HG02571 (cell line): ENCODE data around the gene MAST3.
"Not testable (repeated sequence)": the region's sequence is repeated elsewhere in the genome, so short reads cannot be mapped to it uniquely, and the experiment has no call there.

Source experiments
- ATAC-seq: cut with Tn5 transposase; IDR thresholded peaks from one replicate; pipeline ENCODE4 v1.9.1; 2021; ENCODE audit warnings: mild to moderate bottlenecking, moderate library complexity; ENCODE audit not compliant: unreplicated experiment

The MAST3 gene

DNA sequence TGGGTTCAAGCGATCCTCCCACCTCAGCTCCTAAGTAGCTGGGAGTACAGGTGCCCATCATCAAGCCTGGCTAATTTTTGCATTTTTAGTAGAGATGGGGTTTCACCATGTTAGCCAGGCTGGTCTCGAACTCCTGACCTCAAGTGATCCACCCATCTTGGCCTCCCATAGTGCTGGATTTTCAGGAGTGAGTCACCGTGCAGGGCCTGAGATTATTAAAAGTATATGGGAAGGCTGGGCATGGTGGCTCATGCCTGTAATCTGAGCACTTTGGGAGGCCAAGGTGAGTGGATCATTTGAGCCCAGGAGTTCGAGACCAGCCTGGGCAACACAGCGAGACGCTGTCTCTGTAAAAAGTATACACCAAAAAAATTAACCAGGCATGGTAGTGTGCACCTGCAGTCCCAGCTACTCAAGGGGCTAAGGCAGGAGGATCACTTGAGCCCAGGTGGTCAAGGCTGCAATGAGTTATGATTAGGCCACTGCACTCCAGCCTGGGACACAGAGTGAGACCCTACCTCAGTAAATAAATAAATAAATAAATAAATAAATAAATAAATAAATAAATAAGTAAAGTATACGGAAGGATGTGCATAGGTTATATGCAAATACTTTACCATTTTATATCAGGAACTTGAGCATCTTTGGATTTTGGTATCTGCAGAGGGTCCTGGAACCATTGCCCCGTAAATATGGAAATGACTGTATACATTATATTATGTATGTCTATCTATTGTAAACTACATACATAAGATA, 11.7 kb upstream of the MAST3 start:
- no peak for ATAC-seq

DNA sequence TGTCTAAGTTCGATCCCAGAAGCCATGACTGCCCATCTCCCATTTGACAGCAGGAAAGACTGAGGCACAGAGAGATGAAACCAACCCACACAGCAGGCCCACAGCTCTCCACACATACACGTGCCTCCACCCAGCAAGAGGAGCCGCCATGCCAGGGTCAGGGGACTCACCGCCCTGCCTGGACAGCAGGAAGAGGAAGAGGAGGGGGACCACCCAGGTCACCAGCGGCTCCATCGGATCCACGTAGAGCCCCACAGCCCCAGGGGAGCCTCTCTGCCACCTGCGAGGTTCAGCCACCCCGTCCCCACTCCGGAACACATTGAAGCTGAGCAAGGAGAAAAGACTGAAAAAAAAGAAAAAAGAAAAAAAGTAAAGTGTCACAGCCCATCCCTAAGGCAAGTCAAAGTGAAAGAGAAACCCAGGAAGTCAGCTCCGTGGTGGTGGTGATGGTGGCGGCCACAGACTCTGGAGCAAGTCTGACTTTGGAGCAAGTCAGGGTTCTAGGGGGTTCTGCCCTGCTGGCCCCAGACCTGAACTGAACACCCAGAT, 10.9 kb upstream of the MAST3 start, which contains the start of gene IL12RB1:
Gene IL12RB1, minus strand, starts transcription at position 345 of the 549 bp plus-strand sequence. Its CDS starts 111 bp downstream, at position 234.
- no peak for ATAC-seq

DNA sequence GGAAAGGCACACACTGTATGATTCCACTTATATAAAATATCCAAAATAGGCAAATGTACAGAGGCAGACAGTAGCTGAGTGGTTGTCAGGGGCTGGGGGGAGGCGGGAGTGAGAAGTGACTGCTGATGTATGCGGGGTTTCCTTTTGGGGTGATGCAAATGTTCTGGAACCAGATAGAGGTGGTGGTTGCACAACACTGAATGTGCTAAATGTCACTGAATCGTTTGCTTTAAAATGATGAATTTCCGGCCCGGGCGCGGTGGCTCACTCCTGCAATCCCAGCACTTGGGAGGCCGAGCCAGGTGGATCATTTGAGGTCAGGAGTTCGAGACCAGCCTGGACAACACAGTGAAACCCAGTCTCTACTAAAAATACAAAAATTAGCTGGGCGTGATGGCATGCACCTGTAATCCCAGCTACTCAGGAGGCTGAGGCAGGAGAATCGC, 8.5 kb upstream of the MAST3 start:
- not testable (repeated sequence) for ATAC-seq

DNA sequence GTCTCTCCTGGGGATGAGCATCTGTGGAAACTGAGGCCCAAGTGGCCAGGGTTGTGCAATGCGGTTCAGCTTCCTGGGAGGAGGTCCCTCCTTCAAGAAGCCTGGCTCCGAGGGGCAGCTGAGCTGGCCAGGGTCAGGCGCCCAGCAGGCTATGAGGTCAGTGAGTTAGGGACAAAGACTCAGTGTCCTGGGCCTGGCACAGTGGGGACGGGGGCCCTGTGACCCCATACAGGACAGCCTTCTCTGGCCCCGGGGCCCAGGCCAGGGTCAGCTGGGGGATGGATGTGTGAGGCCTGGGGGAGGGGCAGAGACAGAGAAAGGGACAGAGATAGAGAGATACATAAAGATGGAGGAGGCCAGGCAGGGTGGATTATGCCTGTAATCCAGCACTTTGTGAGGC, 7.9 kb upstream of the MAST3 start:
- no peak for ATAC-seq

DNA sequence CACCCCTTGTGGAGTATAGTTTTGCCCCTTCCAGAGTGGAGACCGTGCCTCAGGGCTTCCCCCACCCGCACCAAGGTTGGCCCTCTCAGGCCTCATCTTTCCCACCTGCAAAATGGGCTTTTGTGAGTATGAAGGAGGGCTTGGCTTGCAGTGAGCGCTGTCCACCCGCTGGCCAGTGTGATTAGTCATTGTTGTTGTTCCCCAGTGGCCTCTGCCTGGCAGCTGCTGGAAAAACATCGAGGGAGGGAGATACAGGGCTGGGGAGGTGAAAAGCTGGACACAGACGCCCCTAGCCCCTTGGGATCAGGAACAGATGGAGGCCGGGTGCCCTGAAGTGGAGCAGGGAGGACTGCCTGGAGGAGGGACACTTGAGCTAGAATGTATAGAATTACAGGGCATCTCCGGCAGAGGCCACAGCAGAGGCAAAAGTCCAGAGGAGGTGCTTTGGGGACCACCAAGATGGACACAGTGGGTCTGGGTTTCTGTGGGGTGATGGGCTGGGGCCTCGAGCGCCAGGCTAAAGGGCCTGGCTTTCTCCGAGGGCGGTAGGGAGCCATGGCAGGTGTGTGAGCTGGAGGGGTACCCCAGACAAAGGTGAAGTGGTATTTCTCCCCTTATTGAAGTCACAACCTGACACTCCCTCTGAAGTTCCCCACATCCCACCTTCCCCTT, 6.9 kb upstream of the MAST3 start:
- no peak for ATAC-seq

DNA sequence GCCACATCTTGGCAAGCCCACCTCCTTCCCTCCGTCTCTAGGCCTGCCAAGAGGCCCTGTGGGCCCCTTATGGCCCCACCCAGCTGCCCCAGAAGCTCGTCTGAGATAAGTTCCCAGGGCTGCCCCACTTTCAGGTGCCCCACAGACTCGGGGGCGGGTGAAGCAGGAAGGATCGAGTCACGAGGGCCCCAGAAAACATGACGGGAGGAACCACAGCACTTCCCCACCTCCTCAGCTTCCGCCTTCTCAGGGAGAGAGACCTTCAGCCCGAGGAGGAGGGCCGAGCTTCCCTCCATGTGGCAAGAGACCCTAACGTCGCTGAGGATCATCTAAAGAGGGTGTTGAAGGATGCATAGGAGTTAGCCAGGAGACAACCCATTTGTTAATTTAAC, 6.4 kb upstream of the MAST3 start:
- ATAC-seq = no peak

DNA sequence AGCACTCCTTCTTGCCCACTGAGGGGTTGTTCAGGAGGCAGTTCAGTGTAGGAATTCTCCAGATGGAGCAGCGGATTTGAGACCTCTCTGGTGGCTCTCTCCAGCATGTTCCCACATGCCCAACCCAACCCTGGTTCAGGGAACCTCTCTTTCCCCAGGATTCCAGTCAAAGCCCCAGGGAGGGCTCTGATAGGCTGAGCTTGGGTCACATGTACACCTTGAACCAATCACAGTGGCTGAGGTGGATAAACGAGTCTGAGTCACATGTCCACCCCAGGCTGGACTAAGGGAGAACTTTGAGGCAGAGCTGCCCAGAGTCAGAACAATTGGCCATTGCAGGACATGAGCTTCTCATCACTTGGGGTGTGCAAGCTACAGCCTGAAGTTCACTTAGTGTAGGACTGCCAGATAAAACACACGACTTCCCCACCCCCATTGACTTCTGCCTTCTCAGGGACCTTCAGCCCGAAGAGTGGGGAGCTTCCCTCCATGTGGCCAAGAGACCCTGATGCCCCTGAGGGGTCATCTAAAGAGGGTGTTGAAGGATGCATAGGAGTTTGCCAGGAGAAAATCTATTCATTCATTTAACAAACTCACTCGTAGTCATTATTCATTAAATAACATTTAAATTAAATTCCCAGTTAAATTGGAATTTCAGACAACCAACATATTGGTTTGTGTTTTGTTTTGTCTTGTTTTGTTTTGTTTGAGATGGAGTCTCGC, 4.0 kb upstream of the MAST3 start:
- no peak for ATAC-seq

DNA sequence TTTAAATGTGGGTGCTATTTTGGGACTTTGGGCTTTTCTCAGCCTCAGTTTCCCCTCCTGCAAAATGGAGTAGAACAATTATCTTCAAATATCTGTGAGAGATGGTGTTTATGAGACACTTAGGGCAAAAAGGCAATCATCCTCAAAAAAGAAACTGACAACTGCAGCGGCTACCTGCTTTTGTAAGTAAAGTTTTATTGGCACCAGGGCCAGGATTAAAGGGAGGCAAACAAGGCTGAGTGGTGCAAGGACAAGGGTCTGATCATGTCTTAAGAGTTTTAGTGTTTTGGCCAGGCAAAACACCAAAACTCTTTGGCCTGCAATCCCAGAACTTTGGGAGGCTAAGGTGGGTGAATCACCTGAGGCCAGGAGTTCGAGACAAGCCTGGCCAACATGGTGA, 1.3 kb upstream of the MAST3 start:
- ATAC-seq = no peak

DNA sequence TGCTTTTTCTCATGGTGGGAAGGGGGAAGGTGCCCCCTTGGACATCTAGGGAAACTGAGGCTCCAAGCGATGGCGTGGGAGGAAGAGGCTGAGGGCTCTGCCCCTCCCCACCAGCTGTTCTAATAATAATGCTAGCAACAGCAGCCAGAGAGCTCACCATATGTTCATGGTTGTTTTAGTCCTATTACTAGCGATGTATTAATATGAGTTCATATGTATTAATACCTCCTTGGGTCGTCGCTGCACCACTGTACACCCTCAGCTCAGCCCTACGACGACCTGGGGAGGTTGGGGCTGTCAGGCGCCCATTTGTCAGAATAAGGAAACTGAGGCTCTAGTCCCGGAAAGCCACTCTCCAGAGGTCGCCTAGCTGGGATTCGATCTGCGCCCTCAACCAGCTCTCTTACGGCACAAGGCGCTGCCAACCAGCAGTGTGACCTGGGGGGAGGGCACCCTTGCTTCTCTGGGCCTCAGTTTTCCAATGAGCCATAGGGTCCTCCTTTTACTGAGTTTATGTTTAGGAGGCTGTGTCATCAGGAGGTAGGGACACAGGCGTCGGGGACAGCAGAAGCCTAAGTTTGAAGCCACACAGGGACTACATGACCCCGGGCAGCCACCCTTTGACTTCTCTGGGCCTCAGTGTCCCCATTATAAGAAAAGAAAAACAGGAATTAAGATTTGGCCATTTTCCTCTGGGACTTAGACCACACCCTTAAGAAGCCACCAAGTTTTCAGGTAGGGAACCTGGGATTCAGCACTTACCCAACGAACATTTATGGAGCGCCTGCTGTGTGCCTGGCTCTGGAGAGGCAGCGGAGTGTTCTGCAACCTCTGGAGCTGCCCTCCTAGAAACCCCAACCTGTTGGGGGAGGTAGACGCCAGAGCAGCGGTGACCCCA, 664 bp downstream of the MAST3 start:
- no peak for ATAC-seq

DNA sequence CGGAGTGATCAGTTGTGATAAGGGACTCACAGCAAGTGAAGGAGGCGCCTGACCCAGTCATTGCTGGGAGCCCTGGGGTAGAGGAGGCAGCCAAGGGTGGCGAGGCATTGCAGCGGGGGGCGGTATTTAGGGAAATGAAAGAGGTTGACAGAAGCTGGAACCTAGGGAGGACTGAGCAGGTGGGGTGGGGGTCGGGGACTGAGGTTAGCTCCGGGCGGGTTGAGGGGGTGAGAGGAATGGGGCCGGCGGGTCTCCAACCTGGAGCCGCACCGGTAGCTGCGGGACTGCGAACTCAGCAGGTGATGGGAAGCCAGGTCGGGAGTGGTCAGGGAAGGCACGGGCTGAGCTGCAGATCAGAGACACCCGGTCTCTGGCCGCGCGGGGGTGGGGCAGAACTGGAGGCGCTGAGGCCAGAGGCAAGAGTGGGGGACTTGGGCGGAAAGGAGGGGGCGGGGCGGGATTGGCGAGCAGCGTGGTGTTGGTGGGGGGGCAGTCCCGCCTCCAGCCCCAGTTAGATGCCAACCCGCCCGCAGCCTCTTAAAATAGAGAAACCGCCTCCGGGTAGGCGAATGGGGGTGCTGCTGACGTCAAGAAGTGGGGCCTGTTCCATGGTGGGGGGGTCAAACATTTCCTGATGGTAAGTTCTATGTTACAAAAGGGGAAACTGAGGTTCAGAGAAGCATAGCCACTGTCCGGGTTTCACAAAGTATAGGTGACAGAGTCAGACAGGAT, 1.5 kb downstream of the MAST3 start:
- no peak for ATAC-seq

DNA sequence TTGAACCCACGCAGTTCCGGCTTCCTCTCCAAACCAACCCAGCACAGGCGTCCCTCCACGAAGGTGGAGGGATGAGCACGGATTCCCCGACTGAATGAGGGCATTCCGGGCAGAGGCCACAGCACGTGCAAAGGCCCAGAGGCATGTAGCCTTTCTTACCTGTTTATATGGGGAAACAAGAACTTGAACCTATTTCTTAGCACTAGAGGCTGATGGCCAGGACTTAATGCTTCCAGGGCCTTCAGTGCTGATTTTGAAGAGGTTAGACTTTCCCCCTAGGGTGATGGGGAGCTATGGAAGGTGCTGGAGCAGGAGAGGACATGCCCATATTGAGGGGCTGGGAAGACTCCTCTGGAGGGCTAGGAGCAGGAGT, 2.0 kb downstream of the MAST3 start:
- no peak for ATAC-seq

DNA sequence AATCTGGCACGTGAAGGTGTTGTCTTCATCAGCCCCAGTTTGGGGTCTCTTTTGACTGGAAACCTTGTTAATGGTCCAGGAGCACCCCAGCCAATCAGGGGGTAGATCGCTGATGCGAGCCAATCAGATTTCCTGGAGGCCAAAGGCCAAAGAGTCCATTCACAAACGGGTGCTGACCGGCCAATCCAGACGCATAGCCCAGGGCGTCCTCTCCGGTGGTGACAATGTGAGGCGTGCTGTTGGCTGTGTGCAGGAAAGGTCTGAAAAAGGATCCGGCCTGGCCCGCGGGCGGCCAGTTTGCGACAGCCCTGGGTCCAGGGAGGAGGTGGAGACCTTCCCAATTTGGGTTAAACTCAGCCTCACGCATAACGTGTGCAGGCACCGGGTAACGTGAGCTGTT, 3.1 kb downstream of the MAST3 start:
- no peak for ATAC-seq

DNA sequence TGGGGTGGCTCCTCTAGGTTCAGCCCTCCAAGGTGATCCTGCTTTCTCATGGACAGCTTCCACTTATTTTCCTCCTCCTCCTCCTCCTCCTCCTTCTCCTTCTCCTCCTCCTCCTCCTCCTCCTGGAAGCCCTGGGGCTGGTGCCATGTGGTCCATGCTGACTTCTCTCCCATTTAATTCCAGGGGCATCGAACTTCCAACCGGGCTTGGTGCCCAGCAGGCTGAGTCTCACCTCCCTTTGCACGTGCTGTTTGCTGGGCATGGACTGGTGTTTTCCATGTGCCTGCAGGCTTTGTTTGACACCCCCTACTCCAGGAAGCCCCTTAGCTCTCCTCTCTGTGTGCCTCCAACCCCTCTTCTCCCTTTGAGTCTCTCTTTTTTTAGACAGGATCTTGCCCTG, 3.7 kb downstream of the MAST3 start:
- no peak for ATAC-seq

DNA sequence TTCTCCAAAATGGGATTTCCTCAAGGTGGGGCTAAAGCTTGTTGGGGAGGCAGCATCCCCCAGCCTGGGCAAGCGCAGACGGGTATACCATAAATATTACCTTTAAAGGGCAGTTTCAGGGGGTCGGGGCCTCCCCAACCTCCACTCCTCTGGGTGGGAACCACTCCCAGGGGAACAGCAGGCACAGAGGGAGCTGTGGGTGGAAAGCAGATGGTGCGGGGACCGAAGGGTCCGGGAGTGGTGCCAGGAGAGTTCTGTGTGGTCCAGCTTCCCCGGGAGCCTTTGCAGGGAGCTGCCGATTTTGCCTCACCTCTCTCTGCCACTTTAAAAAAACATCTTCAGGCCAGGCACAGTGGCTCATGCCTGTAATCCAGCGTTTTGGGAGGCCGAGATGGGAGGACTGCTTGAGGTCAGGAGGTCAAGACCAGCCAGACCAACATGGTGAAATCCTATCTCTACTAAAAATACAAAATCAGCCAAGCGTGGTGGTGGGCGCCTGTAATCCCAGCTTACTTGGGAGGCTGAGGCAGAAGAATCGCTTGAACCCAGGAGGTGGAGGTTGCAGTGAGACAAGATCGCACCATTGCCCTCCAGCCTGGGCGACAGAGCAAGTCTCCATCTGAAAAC, 5.5 kb downstream of the MAST3 start:
- ATAC-seq = no peak

DNA sequence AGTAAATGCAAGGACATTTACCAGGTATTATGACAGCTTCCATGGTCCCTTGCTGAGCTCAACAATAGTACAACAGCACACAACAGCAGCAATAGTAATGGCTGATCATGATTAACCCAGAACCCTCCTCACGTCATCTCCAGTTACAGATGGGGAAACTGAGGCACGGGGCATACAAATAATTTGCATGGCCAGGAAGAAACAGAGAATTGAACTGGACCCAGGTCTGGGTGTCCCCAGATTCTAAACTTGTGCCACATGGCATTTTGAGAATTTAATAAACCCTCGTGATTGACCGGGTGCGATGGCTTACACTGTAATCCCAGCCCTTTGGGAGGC, 7.2 kb downstream of the MAST3 start:
- ATAC-seq = no peak

DNA sequence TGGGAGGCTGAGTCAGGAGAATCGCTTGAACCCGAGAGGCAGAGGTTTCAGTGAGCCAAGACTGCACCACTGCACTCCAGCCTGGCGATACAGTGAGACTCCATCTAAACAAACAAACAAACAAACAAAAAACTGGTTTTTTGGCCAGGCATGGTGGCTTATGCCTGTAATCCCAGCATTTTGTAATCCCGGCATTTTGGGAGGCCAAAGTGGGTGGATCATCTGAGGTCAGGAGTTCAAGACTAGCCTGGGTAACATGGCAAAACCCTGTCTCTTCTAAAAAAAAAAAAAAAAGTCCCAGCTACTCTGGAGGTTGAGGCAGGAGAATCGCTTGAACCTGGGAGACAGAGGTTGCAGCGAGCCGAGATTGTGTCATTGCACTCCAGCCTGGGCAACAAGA, 7.7 kb downstream of the MAST3 start:
- not testable (repeated sequence) for ATAC-seq

DNA sequence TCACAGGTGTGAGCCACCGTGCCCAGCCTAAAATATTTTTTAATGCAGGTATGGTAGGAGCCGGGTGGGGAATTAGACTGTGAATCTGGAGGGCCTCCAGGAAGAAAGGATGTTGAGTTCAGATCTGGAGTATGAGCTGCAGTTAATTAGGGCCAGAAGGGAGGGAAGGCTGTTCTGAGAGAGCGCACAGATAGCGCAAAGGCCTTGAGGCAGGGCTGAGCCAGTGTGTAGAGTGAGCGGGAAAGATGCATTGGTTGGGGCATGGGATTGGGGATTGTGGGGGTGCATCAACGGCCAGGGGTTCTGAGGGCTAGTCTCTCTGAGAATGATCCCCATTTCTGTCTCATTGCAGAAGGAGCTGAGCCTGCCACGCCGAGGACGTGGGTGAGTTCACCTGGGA, 9.7 kb downstream of the MAST3 start:
- ATAC-seq = no peak

DNA sequence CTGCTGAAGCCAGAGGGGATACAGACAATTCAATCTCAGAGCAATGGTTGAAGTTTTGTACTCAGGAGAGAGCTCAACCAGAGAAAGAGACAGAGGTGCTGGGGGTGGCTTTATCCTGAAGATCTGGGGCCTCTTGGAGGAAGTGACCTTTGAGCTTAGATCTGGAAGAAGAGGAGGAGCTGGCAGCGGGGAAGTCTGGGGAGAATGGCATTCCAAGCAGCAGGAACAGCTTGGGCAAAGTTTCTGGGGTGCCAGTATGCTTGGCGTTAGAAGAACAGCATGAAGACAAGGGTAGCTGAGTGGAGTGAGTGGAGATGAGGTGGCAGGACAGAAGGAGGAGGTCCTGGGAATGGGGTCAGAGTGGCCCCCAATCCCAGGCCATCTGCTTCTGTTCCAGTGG, 11.3 kb downstream of the MAST3 start:
- ATAC-seq = no peak

DNA sequence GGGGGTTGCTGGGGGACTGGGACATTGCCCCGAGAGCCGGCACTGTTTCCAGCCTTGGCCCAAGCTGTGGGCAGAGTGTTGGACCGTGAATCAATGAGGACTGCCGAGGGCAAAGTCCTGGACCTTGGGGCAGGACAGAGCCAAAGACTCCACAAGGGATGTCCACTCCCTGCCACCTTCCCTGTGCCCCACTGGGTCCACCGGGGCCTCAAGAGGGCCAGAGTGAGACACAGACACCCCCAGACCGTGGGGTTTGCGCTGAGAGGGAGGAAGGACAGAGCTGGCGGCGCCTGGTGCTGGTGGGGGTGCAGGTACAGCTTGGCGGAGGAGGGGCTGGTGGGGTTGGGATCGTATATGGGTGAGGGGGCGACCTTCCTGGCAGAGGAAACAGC, 11.8 kb downstream of the MAST3 start:
- no peak for ATAC-seq
